ENCODE results near the gene PDHA1. TPM values are rescaled to one million over a fixed set of nuclear protein-coding genes. Genes with fewer than 3 reads are reported as not detected.

PDHA1 gene
- total RNA-seq, 1 donor: 40.8 TPM

DNA sequence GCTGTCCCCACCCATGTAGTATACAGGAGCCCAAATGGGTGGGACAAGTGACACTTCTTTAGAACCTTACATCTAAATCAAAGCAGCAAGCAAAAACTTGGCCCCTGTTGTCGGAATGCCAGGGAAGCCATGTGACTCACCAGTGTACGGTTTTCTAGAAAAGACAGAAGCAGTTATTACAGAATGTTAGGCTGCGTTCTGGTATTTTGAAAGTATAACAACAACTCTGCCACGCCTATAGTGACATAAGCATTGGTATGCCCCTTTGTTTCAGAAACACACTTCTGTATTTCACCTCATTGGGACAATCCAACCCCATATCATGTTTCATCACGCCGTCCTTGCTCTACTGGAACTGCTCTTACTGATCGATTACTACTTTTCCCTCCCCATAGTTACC lies 14.8 kb downstream of the PDHA1 start:
- no peak overlapping the region for H3K4me3 ChIP-seq (ENCODE audit: low read depth, low read length)
- TF ChIP-seq, protein P1, sequence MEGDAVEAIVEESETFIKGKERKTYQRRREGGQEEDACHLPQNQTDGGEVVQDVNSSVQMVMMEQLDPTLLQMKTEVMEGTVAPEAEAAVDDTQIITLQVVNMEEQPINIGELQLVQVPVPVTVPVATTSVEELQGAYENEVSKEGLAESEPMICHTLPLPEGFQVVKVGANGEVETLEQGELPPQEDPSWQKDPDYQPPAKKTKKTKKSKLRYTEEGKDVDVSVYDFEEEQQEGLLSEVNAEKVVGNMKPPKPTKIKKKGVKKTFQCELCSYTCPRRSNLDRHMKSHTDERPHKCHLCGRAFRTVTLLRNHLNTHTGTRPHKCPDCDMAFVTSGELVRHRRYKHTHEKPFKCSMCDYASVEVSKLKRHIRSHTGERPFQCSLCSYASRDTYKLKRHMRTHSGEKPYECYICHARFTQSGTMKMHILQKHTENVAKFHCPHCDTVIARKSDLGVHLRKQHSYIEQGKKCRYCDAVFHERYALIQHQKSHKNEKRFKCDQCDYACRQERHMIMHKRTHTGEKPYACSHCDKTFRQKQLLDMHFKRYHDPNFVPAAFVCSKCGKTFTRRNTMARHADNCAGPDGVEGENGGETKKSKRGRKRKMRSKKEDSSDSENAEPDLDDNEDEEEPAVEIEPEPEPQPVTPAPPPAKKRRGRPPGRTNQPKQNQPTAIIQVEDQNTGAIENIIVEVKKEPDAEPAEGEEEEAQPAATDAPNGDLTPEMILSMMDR (IDR thresholded peaks at IDR 0.05; ENCODE audit: insufficient read depth, low read length): no peak
- DNase-seq (ENCODE audit: low read depth): no peak

GRCh38 chrX:19360903-19361302 lies 17.2 kb downstream of the PDHA1 start:
- TF ChIP-seq, protein P1 (IDR thresholded peaks at IDR 0.05; ENCODE audit: insufficient read depth, low read length): no peak
- DNase-seq (ENCODE audit: low read depth): no peak
- H3K4me3 ChIP-seq (ENCODE audit: low read depth, low read length): no peak overlapping the region

DNA sequence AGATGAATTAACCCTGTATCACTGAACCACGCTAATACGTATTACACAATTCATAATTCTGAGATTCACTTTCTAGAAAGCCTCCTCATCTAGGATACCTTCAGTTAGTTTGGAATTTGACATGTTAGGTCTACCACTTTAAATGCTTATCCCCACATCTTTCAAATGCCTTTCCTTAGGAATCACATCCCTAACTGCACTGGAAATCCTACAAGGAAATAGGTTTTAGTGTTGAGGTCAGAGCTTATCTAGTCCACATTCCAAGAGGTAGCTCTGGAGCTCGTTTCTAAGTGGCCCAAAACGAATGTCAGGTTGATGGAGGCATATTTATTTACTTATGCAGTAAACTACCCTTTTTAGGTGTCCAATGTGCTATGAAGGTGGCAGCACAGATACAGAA lies 18.0 kb downstream of the PDHA1 start:
- no peak for DNase-seq (ENCODE audit: low read depth)
- TF ChIP-seq, protein P1 (IDR thresholded peaks at IDR 0.05; ENCODE audit: insufficient read depth, low read length): no peak
- H3K4me3 ChIP-seq (ENCODE audit: low read depth, low read length): no peak overlapping the region

- no peak overlapping the region for H3K4me3 ChIP-seq (ENCODE audit: low read depth, low read length)
- no peak for DNase-seq (ENCODE audit: low read depth)
- TF ChIP-seq, protein P1 (IDR thresholded peaks at IDR 0.05; ENCODE audit: insufficient read depth, low read length): no peak
These were observed 24.8 kb downstream of the PDHA1 start for GRCh38 chrX:19368576-19368975.

- TF ChIP-seq, protein P1 (IDR thresholded peaks at IDR 0.05; ENCODE audit: insufficient read depth, low read length): no peak
- DNase-seq (ENCODE audit: low read depth): peak; percentile 27
- H3K4me3 ChIP-seq (ENCODE audit: low read depth, low read length): no peak overlapping the region
These were observed 26.3 kb downstream of the PDHA1 start for GRCh38 chrX:19370061-19370460.

DNA sequence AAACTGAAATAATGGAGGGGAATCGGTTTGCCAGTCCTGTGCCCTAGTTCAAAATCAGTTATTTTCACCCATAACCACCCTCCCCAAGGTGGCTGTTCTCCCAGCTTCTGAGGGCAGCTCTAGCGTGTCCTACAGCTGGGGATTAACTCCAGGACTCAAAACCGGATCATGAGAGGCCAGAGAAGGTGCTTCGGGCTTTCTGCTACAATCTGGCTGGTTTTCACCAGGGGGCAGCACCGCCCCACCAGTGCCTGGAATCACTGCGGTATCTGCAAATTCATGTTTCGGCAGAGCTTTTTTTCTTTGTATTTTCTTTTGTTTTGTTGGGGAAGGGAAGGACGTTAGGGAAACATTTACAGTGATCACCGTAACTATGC lies 28.4 kb downstream of the PDHA1 start:
- peak; percentile 65 for DNase-seq (ENCODE audit: low read depth)
- peak overlapping the region; percentile 43 for H3K4me3 ChIP-seq (ENCODE audit: low read depth, low read length)
- TF ChIP-seq, protein P1 (IDR thresholded peaks at IDR 0.05; ENCODE audit: insufficient read depth, low read length): peak; percentile 80
